Measurements from ENCODE around the gene GPR137.
"Not testable (repeated sequence)": the region's sequence is repeated elsewhere in the genome, so short reads cannot be mapped to it uniquely, and the experiment has no call there.

The GPR137 gene

GRCh38 chr11:64305075-64305690 lies 19.5 kb downstream of the GPR137 start, which contains the start of gene ESRRA:
ESRRA (plus strand) TSS chr11:64305524; CDS start chr11:64307180, 1,656 bp downstream.
- DNase-seq: peak; percentile 98

- peak; percentile 79 for DNase-seq
Observed at GRCh38 chr11:64305691-64306562, 20.3 kb downstream of the GPR137 start.

- DNase-seq: no peak
Observed at GRCh38 chr11:64306563-64306875, 20.9 kb downstream of the GPR137 start.

- no peak for DNase-seq
Observed at GRCh38 chr11:64306876-64307622, 21.4 kb downstream of the GPR137 start.

GRCh38 chr11:64307795-64308194 lies 22.1 kb downstream of the GPR137 start:
- not testable (repeated sequence) for DNase-seq

- no peak for DNase-seq
Observed at GRCh38 chr11:64312947-64313346, 27.3 kb downstream of the GPR137 start.

- DNase-seq: no peak
Observed at GRCh38 chr11:64313491-64314145, 28.0 kb downstream of the GPR137 start.

- no peak for DNase-seq
Observed at GRCh38 chr11:64314146-64314804, 28.6 kb downstream of the GPR137 start.

- no peak for DNase-seq
Observed at GRCh38 chr11:64314805-64315561, 29.3 kb downstream of the GPR137 start.

- not testable (repeated sequence) for DNase-seq
Observed at GRCh38 chr11:64315667-64316526, 30.2 kb downstream of the GPR137 start.

- peak; percentile 54 for DNase-seq
Observed at GRCh38 chr11:64316672-64317324, 31.1 kb downstream of the GPR137 start.

- DNase-seq: peak; percentile 99
Observed at GRCh38 chr11:64317325-64317960, 31.8 kb downstream of the GPR137 start, which contains the start of gene TRMT112. TRMT112 (minus strand) TSS chr11:64317559; CDS start chr11:64317526, 33 bp downstream.

GRCh38 chr11:64317961-64318765 lies 32.5 kb downstream of the GPR137 start, which contains the start of gene PRDX5:
PRDX5 (plus strand) TSS chr11:64318121; CDS start chr11:64318216, 95 bp downstream.
- peak; percentile 97 for DNase-seq

- no peak for DNase-seq
Observed at GRCh38 chr11:64318766-64319761, 33.4 kb downstream of the GPR137 start.

GRCh38 chr11:64320556-64320955 lies 34.9 kb downstream of the GPR137 start:
- DNase-seq: no peak

- DNase-seq: no peak
Observed at GRCh38 chr11:64321026-64321425, 35.4 kb downstream of the GPR137 start.

GRCh38 chr11:64321533-64321932 lies 35.9 kb downstream of the GPR137 start:
- DNase-seq: no peak
